ENCODE results near the gene SLC6A17. TPM values are rescaled to one million over a fixed set of nuclear protein-coding genes. Genes with fewer than 3 reads are reported as not detected.

Gene SLC6A17
- total RNA-seq, 1 donor from 2014 or later = 0.14 TPM

DNA sequence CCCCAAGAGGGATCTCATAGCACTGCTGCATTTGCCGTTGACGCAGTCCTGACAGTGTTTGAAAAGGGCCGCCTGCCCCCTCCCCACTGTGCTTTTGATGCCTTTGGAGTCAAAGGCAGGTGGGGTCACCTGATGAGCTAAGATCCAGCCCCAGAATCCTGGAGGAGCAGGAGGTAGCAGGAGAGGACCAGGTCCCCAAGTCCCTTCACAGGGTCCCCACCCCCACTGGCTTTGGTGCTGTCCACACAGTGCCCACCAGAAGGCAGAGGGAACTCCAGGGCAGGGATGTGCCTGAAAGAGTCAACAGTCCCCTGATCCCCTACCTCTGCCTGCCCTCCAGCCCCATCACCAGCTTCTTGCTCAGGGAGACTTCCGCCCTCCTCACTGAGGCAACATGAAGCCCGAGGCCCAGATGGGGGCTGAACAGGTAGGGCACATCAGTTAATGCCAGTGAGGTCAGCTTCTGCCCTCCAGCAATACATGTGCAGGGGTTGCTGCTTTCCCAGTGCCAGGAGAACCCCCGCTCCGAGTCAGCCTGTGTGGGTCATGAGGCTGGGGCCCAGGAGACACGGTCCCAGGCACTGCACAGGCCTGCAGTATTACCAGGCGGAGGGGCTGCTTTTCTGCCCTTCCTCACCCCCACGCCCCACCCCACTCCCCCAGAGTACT lies 51.0 kb downstream of the SLC6A17 start:
- H3K27ac Mint-ChIP-seq (ENCODE audit: unreplicated experiment) = no peak overlapping the region
- no peak for TF ChIP-seq CTCF (conservative IDR thresholded peaks at IDR 0.05)
- peaks cover 5% of the 10 kb centered on the region for H3K4me1 Mint-ChIP-seq
- H3K36me3 Mint-ChIP-seq (ENCODE audit: low read depth) = no peaks in the 10 kb centered on the region
- H3K9me3 Mint-ChIP-seq = no peaks in the 10 kb centered on the region
- H3K27me3 Mint-ChIP-seq (ENCODE audit: low read depth) = peaks cover 2% of the 10 kb centered on the region
- H3K4me3 Mint-ChIP-seq = no peak overlapping the region
- DNase-seq (ENCODE audit: low read depth, low spot score) = no peak

- DNase-seq (ENCODE audit: low read depth, low spot score) = peak; percentile 76
- TF ChIP-seq CTCF (conservative IDR thresholded peaks at IDR 0.05) = peak; percentile 89
- no peak overlapping the region for H3K27ac Mint-ChIP-seq (ENCODE audit: unreplicated experiment)
- H3K4me3 Mint-ChIP-seq = no peak overlapping the region
- H3K9me3 Mint-ChIP-seq = no peaks in the 10 kb centered on the region
- H3K4me1 Mint-ChIP-seq = peaks cover 11% of the 10 kb centered on the region
- no peaks in the 10 kb centered on the region for H3K36me3 Mint-ChIP-seq (ENCODE audit: low read depth)
- H3K27me3 Mint-ChIP-seq (ENCODE audit: low read depth) = peaks cover 8% of the 10 kb centered on the region
Observed at GRCh38 chr1:110203021-110203661, 52.8 kb downstream of the SLC6A17 start.

DNA sequence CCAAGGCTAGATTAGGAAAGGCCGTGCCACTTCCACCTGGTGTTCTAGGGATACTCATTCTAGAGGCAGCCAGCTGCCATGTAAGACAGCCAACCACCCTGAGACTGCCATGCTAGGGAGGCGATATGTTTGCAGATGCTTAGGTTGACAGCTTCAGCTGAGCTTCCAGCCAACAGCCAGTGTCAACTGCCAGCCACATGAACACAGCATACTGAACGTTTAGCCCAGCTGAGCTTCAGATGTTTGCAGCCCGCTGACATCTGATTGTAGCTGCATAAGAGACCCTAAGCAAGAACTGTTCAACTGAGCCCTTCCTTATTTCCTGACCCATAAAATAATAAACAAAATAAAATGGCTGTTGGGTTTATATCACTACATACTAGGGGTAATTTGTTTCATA lies 54.9 kb downstream of the SLC6A17 start:
- DNase-seq (ENCODE audit: low read depth, low spot score) = no peak
- H3K27ac Mint-ChIP-seq (ENCODE audit: unreplicated experiment) = no peak overlapping the region
- TF ChIP-seq CTCF (conservative IDR thresholded peaks at IDR 0.05) = no peak
- no peak overlapping the region for H3K4me3 Mint-ChIP-seq
- no peaks in the 10 kb centered on the region for H3K9me3 Mint-ChIP-seq
- peaks cover 23% of the 10 kb centered on the region for H3K4me1 Mint-ChIP-seq
- no peaks in the 10 kb centered on the region for H3K36me3 Mint-ChIP-seq (ENCODE audit: low read depth)
- H3K27me3 Mint-ChIP-seq (ENCODE audit: low read depth) = peaks cover 16% of the 10 kb centered on the region

DNA sequence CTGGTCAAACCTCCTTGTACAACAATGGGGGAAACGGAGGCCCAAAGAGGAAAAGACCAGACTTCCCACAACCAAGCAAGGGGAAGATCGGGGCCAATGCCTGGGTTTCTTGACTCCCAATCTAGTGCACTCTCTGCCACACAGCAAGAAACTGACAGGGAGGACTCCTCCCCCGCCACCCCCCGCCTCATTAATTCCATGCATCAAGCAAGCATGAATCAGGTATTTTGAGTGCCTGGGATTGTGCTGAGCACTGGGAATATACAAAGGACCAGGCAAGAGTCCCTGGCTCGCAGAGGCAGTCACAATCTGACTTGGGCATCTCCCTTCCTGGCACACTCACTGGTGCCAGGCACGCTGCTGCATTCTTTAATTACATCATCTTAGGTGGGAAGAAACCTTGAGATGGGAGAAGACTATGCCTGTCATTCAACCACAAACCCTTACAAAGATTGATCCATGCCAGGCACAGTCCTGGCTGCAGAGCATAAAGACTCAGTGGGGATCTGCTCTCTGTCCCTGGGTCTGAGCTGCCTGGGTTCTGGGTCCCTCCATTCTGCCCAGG lies 55.4 kb downstream of the SLC6A17 start:
- Mint-ChIP-seq H3K36me3 (ENCODE audit: low read depth) (no peaks in the 10 kb centered on the region), H3K4me3 (no peak overlapping the region), H3K4me1 (peaks cover 23% of the 10 kb centered on the region), H3K9me3 (no peaks in the 10 kb centered on the region), H3K27me3 (ENCODE audit: low read depth) (peaks cover 17% of the 10 kb centered on the region), H3K27ac (ENCODE audit: unreplicated experiment) (no peak overlapping the region)
- no peak for DNase-seq (ENCODE audit: low read depth, low spot score)
- no peak for TF ChIP-seq CTCF (conservative IDR thresholded peaks at IDR 0.05)

DNA sequence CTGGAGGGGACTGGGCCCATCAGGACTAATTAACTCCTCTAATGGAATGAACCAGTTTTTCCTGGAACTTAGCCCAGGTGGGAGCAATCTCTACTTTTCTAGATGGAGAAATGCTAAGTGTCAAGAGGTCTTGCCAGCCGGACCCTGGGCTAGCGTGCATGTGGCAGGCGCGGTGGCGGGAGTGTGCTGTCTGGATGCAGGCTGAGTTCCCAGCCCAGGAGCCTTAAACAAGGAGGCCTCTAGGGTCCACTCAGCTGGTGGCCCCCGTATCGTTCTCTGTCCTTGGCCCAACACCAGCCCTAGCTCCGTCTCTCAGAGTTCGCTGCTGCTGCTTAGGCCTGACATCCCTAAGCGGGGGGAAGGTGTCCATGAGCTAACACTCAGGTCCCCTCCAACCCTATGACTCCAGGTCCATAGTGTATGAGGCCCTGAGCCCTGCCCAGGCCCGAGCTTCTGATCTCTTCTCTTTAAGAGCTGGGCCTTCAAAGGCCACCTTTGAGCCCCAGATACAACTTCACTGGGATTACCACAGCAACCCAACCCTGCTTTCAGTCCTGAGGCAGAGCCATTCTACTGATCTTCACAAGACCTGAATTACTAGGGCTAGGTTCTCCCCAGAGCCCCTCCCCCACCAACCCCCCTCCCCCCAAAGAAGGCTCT lies 56.1 kb downstream of the SLC6A17 start:
- peaks cover 23% of the 10 kb centered on the region for H3K4me1 Mint-ChIP-seq
- DNase-seq (ENCODE audit: low read depth, low spot score) = no peak
- H3K4me3 Mint-ChIP-seq = no peak overlapping the region
- peaks cover 24% of the 10 kb centered on the region for H3K27me3 Mint-ChIP-seq (ENCODE audit: low read depth)
- no peaks in the 10 kb centered on the region for H3K9me3 Mint-ChIP-seq
- no peaks in the 10 kb centered on the region for H3K36me3 Mint-ChIP-seq (ENCODE audit: low read depth)
- TF ChIP-seq CTCF (conservative IDR thresholded peaks at IDR 0.05) = no peak
- no peak overlapping the region for H3K27ac Mint-ChIP-seq (ENCODE audit: unreplicated experiment)

Measured in neural crest cell (in vitro differentiated cells).